ENCODE data around the gene DPCD. TPM values are rescaled to one million over a fixed set of nuclear protein-coding genes. Genes with fewer than 3 reads are reported as not detected.

DPCD gene
- total RNA-seq, 1 donor from 2014 or later = 71.1 TPM

DNA sequence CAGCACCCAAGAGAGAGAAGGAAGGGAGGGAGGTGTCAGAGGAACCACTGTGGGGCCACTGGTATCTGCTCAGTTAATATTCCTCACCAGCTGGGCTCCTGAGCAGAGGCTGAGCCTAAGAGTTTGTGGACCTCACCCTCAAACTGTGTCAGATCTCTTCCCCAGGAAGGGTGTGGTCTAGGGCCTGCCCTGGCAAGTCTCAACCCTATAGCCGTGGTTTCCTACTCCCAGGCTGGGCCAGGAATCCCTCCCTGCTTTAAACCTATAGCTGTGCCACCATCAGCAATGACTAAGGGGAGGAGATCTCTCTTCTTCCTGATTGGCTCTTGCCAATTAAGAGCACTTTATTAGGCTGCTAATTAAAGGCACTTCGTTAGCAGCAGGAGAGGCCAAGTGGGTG, 29.9 kb upstream of the DPCD start:
- Histone ChIP-seq H3F3A (ENCODE audit: low read depth) (no peaks in the 10 kb centered on the region), H3K27ac (no peak overlapping the region), H4K20me1 (ENCODE audit: low read depth) (no peaks in the 10 kb centered on the region), H3K27me3 (no peaks in the 10 kb centered on the region), H3K36me3 (no peaks in the 10 kb centered on the region), H3K79me2 (ENCODE audit: low read depth) (no peaks in the 10 kb centered on the region), H2AFZ (replicated peaks) (no peak overlapping the region), H3K4me3 (no peak overlapping the region), H3K9ac (no peak overlapping the region), H3K9me3 (ENCODE audit: low read depth) (no peaks in the 10 kb centered on the region), H3K4me2 (no peak overlapping the region), H3K4me1 (no peaks in the 10 kb centered on the region)
- no peak overlapping the region for H3K27ac Mint-ChIP-seq
- DNase-seq (ENCODE audit: low spot score) = no peak
- no peaks in the 10 kb centered on the region for H3K36me3 Mint-ChIP-seq
- no peaks in the 10 kb centered on the region for H3K4me1 Mint-ChIP-seq
- no peak overlapping the region for H3K4me3 Mint-ChIP-seq
- H3K9me3 Mint-ChIP-seq = no peaks in the 10 kb centered on the region
- H3K27me3 Mint-ChIP-seq (ENCODE audit: insufficient read depth, low read depth) = peaks cover 8% of the 10 kb centered on the region
- TF ChIP-seq EZH2 (IDR thresholded peaks at IDR 0.05) (no peak), EZH2phosphoT487 (IDR thresholded peaks at IDR 0.05) (no peak), CTCF (IDR thresholded peaks at IDR 0.05) (no peak)

DNA sequence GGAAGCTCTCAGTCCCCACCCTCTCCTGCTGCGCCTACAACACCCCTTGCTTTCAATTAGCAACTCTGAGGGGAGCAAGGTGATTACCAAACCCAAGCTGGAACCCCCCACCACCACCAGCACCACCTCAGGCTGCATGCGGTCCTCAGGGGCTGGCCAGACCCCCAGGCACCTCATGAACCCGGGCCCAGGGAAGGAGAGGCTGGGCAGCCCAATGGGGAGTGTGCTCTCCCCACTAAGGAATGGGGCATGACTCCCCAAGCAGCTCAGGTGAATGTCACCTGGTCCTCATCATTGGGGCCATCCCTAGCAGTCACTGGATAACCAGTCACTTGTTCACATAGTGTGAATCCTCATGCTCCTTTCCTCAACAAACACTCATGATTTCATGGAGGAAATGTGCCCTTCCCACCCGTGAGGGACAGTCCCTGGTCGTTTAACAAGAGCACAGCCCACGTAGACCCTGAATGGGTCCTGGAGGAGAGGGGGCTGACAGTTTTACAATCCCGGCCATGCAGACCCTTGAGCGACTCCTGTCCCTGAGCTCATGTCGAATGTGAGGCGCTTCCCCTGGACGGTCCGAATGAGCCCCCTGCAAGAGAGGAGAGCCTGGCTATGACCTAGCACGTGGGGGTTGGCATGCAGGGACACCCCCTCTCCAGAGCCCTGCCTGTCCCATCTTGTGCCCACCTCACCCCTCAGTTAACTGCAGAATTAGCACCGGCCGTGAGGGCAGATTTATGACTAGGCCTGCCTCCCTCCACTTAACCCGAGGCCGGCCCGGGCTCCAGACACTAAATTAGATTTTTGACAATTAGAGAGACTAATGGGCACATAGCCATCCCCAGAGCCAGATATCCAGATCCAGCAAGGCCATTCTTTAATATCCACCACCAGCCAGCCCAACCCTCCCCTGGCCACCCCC, 29.2 kb upstream of the DPCD start:
- Histone ChIP-seq H3K27me3 (no peaks in the 10 kb centered on the region), H3K27ac (no peak overlapping the region), H3K9ac (no peak overlapping the region), H3K36me3 (no peaks in the 10 kb centered on the region), H3K9me3 (ENCODE audit: low read depth) (no peaks in the 10 kb centered on the region), H3K4me3 (no peak overlapping the region), H3F3A (ENCODE audit: low read depth) (no peaks in the 10 kb centered on the region), H3K79me2 (ENCODE audit: low read depth) (no peaks in the 10 kb centered on the region), H3K4me1 (no peaks in the 10 kb centered on the region), H2AFZ (replicated peaks) (no peak overlapping the region), H3K4me2 (no peak overlapping the region), H4K20me1 (ENCODE audit: low read depth) (no peaks in the 10 kb centered on the region)
- Mint-ChIP-seq H3K4me1 (no peaks in the 10 kb centered on the region), H3K36me3 (no peaks in the 10 kb centered on the region), H3K4me3 (no peak overlapping the region), H3K9me3 (no peaks in the 10 kb centered on the region), H3K27me3 (ENCODE audit: insufficient read depth, low read depth) (peaks cover 8% of the 10 kb centered on the region), H3K27ac (peak overlapping the region; percentile 76)
- no peak for TF ChIP-seq EZH2 (IDR thresholded peaks at IDR 0.05)
- no peak for TF ChIP-seq EZH2phosphoT487 (IDR thresholded peaks at IDR 0.05)
- TF ChIP-seq CTCF (IDR thresholded peaks at IDR 0.05) = no peak
- no peak for DNase-seq (ENCODE audit: low spot score)

GRCh38 chr10:101559596-101560297, 28.4 kb upstream of the DPCD start:
- no peak overlapping the region for H3K27ac ChIP-seq
- no peaks in the 10 kb centered on the region for H4K20me1 ChIP-seq (ENCODE audit: low read depth)
- no peak overlapping the region for H3K4me2 ChIP-seq
- no peak overlapping the region for H3K4me3 Mint-ChIP-seq
- no peaks in the 10 kb centered on the region for H3K4me1 ChIP-seq
- peaks cover 3% of the 10 kb centered on the region for H3K27me3 ChIP-seq
- H3K36me3 ChIP-seq = no peaks in the 10 kb centered on the region
- peaks cover 10% of the 10 kb centered on the region for H3K27me3 Mint-ChIP-seq (ENCODE audit: insufficient read depth, low read depth)
- H3K9ac ChIP-seq = no peak overlapping the region
- H3K9me3 ChIP-seq (ENCODE audit: low read depth) = no peaks in the 10 kb centered on the region
- H2AFZ ChIP-seq (replicated peaks) = no peak overlapping the region
- no peak for DNase-seq (ENCODE audit: low spot score)
- H3K79me2 ChIP-seq (ENCODE audit: low read depth) = no peaks in the 10 kb centered on the region
- no peaks in the 10 kb centered on the region for H3K4me1 Mint-ChIP-seq
- no peaks in the 10 kb centered on the region for H3K36me3 Mint-ChIP-seq
- no peak overlapping the region for H3K4me3 ChIP-seq
- TF ChIP-seq CTCF (IDR thresholded peaks at IDR 0.05) (no peak), EZH2 (IDR thresholded peaks at IDR 0.05) (no peak), EZH2phosphoT487 (IDR thresholded peaks at IDR 0.05) (no peak)
- no peak overlapping the region for H3K27ac Mint-ChIP-seq
- no peaks in the 10 kb centered on the region for H3F3A ChIP-seq (ENCODE audit: low read depth)
- no peaks in the 10 kb centered on the region for H3K9me3 Mint-ChIP-seq
